ENCODE measurements around the gene TNS1. TPM values are rescaled to one million over a fixed set of nuclear protein-coding genes. Genes with fewer than 3 reads are reported as not detected.

TNS1 gene
- total RNA-seq, 1 experiment from 2014 or later: 3.4 TPM

- TF ChIP-seq CTCF (conservative IDR thresholded peaks at IDR 0.05): no peak
- H2AK5ac ChIP-seq (ENCODE audit: insufficient read length, low read length): no peak overlapping the region
- no peaks in the 10 kb centered on the region for H3K79me1 ChIP-seq (ENCODE audit: insufficient read depth, low read depth, low read length, poor library complexity, severe bottlenecking)
- H2BK12ac ChIP-seq (ENCODE audit: insufficient read length, low read depth, low read length): no peak overlapping the region
- no peak overlapping the region for H3K27ac Mint-ChIP-seq
- H3K9ac ChIP-seq (ENCODE audit: extremely low read depth, insufficient read length, low read length): no peak overlapping the region
- no peak for DNase-seq
- H4K91ac ChIP-seq (ENCODE audit: insufficient read length, low read depth, low read length): no peak overlapping the region
- no peak overlapping the region for H3T11ph ChIP-seq (ENCODE audit: low read length)
- H3K18ac ChIP-seq (ENCODE audit: insufficient read length, low read depth, low read length): no peak overlapping the region
- no peak overlapping the region for H2BK15ac ChIP-seq (ENCODE audit: low read depth, low read length)
- H3K9me3 Mint-ChIP-seq: no peaks in the 10 kb centered on the region
- no peak overlapping the region for H3K4me2 ChIP-seq (ENCODE audit: insufficient read depth, insufficient read length, low read length)
- H3K9me3 ChIP-seq (ENCODE audit: control insufficient read depth, low read depth, low read length): peaks cover 12% of the 10 kb centered on the region
- no peak overlapping the region for H3K14ac ChIP-seq (ENCODE audit: insufficient read depth, low read length)
- H4K20me1 ChIP-seq (ENCODE audit: control insufficient read depth, insufficient read depth, insufficient read length): no peaks in the 10 kb centered on the region
- H4K5ac ChIP-seq (ENCODE audit: insufficient read length, low read depth, low read length): no peak overlapping the region
- no peak overlapping the region for H4K8ac ChIP-seq (replicated peaks; ENCODE audit: insufficient read length, low read depth, low read length)
- H3K36me3 Mint-ChIP-seq (ENCODE audit: insufficient read depth in 1 of 3, low read depth in 3 of 3): no peaks in the 10 kb centered on the region; a peak in 1 of 7 replicates
- H2BK120ac ChIP-seq (ENCODE audit: low read depth, low read length, poor library complexity, severe bottlenecking): no peak overlapping the region
- no peak overlapping the region for H2BK5ac ChIP-seq (ENCODE audit: insufficient read length, low read length)
- no peaks in the 10 kb centered on the region for H3K4me1 Mint-ChIP-seq
- no peaks in the 10 kb centered on the region for H3K23me2 ChIP-seq (ENCODE audit: insufficient read length, low read depth, low read length, poor library complexity, severe bottlenecking)
- no peak overlapping the region for H3K4ac ChIP-seq (ENCODE audit: low read depth, low read length)
- H3K56ac ChIP-seq (ENCODE audit: insufficient read length, low read depth, low read length): no peak overlapping the region
- H3K27ac ChIP-seq (ENCODE audit: insufficient read length, low read depth, low read length): no peak overlapping the region
- no peak overlapping the region for H2BK20ac ChIP-seq (ENCODE audit: low read depth, low read length, poor library complexity, severe bottlenecking)
- no peak overlapping the region for H3K23ac ChIP-seq (ENCODE audit: insufficient read length, low read depth, low read length)
- WGBS (ENCODE audit: extremely low coverage, insufficient read length, low lambda C conversion rate): no CpG with 5 or more reads among the region's 1 CpG
- H3K27me3 ChIP-seq (ENCODE audit: insufficient read depth, low read length): no peaks in the 10 kb centered on the region
- no peak overlapping the region for H3K4me3 Mint-ChIP-seq
- H3K27me3 Mint-ChIP-seq (ENCODE audit: low read depth): peaks cover under 1% of the 10 kb centered on the region; the same call in 1 of the 2 replicates
- H3K79me2 ChIP-seq (ENCODE audit: insufficient read depth, low read length): no peaks in the 10 kb centered on the region
- H2AFZ ChIP-seq (ENCODE audit: low read length): no peak overlapping the region
- no peaks in the 10 kb centered on the region for H3K4me1 ChIP-seq (ENCODE audit: insufficient read depth, low read length)
Measured at GRCh38 chr2:217843324-217843723, 159.5 kb downstream of the TNS1 start.
